AG08396 (cell line): Measurements from ENCODE around the gene NAPB.

ENCODE experiments used
- DNase-seq: peaks from one replicate; pipeline ENCODE4 v3.0.0; 2012; ENCODE audit warnings: low spot score, mixed read lengths

Gene NAPB

DNA sequence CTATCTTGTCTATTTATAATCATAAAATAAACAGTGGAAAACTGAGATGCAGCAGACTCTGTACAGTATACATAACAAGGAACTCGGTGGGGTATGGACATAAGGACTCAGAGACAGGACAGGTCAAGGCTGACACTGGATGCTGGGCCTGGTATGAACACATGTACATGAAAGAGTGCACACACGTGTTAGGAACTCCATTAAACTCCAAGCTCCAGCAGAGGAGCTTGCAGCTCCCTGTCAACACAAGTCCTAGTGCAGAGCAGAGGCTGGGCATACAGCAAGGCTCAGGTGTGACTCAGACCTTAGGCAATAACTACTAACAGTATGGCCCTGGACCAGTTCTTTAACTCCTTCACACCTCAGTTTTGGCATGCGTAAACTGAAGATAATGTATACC is 17.1 kb downstream of the NAPB start:
- DNase-seq = no peak

DNA sequence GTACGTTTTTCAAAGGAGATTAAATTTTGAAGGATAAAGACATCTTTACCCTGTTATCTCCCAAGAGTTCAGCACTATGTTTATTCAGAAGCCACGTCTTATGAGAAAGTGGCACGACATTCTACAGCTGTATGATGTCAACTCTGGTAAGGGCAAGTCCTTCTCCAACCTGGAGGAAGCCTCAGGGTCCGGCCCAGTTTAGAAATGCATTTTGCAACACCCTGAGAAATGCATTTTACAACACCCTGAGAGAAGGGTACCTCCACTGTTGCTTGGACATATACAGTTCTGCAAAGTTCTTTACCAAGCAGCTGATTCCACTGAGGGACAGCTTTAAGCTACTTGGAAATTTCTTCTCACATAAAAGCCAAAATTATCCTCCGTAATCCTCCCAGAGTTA is 17.5 kb downstream of the NAPB start:
- no peak for DNase-seq

DNA sequence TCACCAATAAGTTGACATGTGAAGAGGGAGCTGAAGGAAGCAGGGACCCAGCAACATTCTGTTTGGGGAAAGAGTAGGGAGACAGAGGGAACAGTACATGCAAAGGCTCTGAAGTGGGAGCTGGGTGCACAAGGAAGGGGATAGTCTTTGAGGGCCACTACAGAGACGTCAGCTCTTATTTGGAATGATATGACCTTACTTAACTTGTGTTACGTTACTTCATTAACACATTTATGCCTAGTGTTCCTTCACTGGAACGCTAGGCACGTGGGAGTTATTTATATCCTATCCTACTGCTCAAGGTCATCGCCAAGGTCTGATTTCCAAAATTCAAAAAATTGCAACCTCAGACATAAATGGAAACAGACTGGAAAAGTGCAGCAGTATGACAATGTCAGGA is 20.2 kb downstream of the NAPB start:
- DNase-seq = no peak

DNA sequence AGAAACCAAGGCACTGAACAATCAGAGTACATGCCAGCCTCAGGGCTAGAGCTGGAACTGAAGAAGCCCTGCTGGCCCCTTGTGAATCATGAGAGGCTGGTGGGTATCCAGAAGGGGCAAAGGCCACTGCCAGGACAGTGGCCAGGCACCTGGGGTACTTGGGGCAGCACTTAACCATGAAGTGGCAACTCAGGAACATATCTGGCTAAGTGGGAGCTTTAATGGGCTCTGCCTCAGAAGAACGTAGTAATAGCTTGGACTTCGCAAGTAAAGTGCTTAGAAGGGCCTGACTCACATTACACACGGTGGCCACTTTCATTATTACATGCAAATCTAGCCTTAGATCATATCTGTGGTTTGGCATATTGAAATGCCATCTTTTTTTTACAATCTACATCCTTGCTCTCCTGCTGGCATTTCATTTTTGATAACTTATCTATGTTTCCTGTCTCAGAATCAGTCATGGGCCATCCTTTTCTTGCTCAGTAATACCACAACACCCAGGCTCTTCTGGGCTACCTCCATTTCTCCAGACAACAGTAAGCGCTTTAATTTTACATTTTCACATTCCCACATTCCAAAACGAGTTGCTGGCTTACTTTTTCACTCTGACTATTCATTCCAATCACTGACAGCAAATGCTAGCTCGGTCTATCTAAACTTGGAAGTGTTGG is 21.6 kb downstream of the NAPB start:
- DNase-seq = no peak

DNA sequence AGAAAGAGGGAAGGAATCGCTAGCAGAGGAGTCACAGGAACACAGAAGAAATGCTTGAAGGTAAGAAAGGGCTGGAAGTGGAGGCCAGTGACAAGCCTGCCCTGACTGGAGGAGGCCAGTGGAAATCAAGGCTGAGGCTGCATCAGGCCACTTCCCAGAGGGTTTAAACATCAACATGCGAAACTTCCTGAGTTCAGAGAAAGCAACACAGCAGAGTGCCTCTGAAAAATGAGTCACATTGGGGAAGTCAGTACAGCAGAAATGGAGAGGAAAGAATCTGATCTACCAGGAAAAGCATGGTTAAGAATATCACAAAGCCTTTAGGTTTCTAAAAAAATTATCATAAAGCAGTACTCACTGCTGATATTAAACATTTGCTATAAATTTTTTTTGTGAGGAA is 23.3 kb downstream of the NAPB start:
- DNase-seq = peak; percentile 35

DNA sequence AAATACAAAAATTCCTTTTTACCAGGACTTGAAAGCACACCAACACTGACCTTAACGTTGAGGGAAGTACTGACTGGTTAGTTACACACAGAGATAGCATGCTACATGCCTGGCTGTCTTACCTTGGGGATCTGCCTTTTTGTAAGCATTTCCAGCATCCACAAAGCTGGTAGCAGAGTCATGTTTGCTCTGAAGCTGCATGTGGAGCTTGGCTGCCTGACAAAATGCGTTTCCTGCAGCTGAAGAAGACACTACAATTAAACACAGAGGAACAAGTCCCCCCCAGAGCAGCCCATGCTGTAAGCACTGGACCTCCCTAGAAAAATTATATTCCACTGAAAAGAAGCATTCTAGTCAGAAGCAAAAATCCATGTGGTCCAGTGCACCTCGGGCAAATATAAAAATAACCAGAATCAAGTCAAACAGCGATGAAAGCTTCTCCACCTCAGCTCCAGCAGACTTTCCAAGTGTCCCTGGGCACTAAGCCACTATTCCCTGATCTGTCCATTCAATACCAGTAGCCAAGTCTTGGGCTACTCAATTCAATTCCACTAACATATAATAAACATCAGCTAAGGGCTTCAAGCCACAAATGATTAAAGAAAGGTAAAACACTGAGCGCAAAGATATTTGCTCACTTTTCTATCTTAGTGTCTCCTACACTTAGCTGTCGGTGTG is 24.2 kb downstream of the NAPB start:
- no peak for DNase-seq

DNA sequence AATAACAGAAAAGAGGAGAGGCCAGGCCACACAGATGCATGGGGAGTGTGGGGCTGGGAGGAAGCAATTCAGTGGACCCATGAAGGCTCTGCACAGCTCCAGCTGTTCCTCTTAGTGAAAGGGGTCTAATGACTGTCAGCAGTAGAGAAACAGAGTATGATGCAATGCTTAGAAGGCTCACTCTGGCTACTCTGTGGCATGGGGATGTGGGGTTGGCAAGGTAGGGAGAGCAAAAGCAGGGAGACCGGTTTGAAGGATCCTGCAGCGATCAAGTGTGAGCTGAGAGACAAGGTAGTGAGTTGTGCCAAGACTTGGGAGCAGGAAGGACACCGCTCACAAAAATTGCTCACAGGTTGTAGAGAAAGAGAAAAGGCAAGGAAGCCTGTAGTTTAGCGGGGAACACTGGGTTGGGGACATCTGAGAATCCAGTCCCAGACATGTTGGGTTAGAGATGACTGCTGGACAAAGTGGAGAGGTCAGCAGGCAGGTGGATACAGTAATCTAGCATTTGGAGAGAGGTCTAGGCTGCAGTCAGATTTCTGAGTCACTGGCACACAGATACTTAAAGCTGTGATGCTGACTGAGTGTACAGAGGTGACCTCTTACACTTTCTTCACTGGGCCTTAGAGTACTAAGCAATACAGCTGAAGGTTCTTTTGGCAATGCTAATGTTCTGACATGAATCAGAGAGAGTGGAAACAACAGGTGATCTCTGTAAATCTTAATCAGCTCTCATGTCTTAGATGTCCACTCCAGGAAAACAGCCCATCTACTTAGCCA is 27.1 kb downstream of the NAPB start:
- no peak for DNase-seq

DNA sequence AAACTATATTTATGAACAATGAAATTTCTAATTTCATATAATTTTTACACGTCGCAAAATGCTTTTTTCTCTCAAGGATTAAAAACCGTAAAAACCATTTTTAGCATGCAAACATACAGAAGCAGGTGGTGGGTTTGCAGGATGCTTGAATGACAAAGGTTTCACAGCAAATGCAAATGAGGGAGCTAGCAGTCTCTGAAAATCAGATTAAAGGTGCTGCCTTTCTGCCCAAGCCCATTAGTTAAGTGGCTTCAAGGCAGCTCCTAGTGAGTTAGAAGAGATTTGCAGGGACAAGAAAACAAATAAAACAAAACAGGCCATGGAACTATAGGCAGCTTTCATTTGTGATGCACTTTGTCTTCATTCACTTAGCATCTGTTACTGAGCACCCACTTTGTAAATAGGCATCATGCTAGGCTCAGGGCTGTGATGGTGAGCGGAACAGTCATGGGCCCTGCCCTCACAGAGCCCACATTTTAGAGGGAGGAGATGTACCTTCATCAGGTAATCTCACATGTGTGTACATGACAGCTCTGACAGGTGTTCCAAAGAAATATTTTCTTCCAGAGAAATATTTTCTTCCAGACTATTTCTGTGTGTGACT is 29.5 kb downstream of the NAPB start:
- no peak for DNase-seq

DNA sequence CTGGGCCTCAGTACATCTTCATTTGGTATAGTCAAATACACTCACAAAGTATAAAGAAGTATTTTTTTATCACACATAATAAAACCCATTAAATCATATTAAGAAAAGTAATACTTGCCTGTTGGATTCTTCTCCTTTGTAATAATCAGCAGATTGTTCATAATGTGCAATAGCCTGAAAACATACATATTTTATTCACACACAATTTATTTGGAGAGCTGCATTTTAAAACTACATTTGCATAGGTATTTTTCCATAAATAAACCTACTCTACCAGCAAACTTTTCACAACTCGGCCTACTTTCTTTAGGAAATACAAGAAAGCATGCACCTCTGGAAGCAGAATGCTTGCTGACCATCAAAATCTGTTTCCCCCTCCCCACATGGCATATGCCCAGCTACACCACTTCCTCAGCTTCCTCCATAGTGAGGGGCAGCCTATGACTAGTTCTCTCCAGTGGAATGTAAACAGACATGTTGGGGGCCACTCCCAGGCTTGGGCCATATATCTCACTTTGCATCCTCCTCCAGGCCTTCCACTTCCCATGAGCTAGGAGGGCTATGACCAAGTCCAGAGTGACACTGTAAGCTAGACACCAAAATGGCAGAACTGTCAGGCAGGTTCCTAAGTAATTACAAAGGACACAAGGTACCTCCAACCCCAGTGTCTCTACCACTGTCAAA is 31.1 kb downstream of the NAPB start:
- no peak for DNase-seq

DNA sequence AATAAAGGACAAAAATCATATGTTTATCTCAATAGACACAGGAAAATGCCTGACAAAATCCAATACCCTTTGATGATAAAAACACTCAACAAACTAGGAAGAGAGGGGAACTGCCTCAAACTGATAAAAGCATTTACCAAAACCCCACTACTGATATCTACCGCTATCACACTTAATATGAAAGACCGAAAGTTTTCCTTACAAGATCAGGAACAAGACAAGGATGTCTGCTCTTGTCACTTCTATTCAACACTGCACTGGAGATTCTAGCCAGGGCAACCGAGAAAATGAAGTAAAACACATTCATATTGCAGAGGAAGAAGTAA is 34.2 kb downstream of the NAPB start:
- DNase-seq = no peak

DNA sequence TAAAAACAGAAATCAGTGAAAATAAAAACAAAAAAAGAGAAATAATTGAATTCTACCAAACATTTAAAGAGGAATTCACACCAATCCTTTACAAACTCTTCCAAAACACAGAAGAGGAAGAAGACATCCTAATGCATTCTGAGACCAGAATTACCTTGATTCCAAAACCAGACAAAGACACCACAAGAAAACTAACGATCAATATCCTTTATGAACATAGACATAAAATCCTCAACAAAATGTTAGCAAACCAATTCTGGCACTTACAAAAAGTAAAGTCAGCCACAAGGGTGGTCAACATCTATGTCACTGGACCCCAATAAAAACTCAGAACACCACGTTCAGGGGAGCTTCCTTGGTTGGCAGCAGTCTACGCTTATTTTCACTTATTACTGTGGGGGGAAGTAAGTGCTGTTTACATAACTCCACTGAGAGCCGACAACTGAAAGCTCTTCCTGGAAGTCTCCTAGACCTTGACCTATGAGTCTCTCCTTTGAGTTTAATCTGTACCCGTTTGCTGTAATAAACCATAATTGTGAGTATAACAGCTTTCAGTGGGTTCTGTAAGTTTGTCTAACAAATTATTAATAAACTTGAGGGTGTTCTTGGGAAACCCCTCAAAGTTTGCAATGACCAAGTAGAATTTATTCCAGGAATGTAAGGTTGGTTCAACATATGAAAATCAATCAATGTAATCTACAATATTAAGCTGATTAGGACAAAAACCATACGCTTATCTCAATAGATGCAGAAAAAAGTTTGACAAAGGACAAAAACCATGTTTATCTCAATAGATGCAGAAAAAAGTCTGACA is 34.8 kb downstream of the NAPB start:
- DNase-seq = no peak

DNA sequence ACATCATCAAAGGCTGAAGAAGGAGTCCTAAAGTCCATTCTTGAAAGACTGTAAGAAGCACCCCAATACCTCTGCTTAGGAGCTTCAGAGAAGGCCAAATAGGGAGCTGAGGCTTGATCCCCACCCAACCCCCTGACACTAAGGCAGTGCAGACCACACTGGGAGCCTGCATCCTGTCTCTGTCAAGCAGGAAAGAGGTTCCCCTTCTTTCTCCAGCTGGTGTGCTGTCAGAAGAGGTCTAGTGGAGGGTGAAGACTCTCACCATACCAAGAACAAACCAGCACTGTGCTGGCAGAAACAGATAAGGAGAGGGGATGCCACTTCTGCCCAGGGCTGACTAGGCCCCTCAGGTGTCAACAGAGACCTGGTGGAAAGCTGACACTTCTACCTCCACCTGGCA is 39.4 kb downstream of the NAPB start:
- no peak for DNase-seq

DNA sequence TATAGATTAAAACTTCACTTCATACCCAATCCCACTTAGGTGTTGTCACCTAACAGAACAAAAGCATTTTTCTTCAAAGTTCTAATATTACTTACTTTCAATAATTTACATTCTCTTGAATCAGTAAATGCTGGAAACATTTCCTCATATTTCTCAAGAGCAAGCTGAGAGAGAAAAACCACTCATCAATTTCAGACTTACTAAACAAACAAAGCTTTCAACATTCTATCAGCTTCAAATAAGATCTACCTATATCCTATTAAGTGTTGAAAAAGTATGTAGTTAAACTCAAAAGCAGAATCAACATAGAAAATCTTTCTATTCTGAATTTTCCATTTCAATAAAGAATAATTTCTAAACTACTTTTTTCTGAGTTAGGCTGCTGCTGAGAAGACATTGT is 41.5 kb downstream of the NAPB start:
- DNase-seq = no peak

DNA sequence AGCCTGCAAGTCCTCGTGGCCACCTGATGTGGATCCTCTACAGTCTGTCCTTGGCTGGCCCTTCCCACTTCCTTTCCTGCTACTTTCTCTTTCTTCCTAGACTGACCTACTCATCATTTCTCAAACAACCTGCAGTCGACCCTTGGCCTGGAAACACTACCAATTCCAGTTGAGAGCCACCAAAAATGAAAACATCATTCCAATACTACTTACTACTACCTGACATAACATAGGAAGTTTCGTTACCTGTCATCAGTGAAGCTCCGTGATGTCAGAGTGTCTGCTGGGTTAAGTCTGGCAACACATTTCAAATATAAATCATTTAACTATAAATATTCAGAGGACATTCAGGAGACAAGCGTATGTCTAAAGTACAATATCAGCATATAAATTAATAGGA is 45.5 kb downstream of the NAPB start:
- no peak for DNase-seq

DNA sequence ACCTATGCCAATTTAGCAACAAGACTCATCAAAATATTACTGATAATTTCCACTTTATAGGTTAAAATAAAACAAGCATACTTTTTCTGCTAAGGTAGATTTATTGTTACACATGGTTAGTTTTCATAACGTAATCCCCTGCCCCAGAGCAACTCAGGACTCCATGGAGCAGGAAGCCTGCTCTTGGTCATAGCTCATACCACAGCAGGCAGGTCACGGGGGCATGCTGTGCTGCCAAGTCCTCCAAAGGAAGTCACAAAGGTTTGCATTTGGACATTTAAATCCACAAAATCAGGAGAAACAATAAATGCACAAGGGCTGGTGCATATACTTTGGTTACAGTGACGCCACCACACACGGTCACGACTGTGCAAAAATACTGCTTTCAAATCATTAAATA is 46.8 kb downstream of the NAPB start:
- DNase-seq = no peak

DNA sequence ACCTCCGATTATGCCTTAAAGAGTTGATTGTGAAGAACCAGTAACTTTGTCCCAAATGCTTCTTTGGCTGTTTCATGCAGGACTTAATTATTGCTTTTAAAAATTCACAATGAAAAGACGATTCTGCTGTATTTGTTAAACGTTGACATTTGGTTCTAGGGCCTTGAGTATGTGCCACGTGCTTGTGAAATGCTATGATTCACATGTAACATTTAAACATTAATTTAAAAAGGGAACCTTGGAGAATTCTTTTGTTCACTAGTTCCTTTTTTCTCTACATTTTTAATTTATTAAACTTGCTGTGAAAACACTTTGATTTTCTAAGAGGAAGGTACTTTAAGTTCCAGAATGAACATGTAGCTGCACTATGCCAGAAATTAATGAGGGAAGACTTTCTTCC is 49.8 kb downstream of the NAPB start:
- DNase-seq = no peak

DNA sequence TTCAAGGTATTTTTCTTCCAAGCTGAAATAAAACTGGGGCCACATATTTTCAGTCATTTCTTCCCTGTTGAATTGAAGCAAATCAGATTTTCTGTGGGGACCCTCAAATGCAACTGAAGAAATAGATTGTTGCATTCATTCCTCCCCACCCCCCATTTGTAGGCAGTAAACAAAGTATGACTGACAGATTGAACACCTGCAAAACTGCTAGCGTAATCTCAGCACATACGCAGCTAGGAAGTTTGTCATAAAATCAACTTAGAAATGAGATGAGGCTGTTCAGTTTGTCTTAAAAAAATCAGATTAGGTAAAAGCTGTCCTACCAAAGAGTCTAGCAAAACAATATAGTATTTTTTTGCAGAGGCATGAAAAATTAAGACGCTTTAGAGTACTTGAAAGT is 50.4 kb downstream of the NAPB start:
- no peak for DNase-seq

DNA sequence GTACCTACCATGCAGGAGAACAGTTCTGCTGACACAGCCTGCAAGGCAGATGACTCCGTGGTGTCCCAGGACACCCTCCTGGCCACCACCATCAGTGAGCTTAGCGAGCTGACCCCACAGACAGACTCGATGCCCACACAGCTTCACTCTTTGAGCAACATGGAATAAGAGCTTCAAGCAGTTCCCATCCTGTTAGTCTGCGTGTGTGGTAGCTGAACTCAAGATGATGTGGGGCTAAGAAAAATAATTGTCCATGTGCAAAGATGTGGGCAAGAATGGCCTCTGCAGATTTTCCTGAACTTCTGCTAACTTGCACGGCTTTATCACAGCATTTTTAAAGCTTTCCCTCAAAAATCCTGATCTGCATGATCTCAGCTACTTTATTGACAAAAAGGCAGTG is 51.0 kb downstream of the NAPB start:
- DNase-seq = no peak

DNA sequence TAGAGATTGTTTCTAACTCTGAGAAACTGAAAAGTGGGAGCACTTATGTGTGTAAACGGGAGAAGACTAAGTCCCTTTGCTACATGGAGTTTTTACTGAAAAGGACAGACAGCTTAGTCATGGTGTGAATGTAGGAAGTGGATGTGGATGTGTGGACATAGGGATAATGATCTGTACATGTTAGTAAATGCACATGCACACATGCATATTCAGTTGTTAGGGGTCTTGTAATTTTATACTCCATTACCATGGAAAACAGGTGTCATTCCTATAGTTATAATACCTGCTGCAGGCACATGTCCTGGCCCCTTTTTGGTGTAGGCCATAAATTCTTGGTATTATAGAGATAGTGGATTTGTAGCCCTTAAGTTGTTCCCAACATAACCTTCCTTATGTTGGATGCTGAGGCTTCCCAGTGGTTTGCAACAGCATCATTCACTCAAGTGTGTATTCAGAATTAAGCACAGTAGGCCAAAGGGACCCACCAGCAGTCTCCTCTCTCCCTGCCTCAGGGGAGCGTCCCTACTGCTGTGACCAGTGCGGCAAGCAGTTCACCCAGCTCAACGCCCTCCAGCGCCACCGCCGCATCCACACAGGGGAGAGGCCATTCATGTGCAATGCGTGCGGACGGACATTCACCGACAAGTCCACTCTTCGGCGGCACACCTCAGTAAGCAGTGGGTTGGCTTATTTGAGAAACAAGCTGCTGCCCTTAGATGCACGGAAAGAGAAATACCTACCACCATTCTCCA is 52.0 kb downstream of the NAPB start:
- no peak for DNase-seq

DNA sequence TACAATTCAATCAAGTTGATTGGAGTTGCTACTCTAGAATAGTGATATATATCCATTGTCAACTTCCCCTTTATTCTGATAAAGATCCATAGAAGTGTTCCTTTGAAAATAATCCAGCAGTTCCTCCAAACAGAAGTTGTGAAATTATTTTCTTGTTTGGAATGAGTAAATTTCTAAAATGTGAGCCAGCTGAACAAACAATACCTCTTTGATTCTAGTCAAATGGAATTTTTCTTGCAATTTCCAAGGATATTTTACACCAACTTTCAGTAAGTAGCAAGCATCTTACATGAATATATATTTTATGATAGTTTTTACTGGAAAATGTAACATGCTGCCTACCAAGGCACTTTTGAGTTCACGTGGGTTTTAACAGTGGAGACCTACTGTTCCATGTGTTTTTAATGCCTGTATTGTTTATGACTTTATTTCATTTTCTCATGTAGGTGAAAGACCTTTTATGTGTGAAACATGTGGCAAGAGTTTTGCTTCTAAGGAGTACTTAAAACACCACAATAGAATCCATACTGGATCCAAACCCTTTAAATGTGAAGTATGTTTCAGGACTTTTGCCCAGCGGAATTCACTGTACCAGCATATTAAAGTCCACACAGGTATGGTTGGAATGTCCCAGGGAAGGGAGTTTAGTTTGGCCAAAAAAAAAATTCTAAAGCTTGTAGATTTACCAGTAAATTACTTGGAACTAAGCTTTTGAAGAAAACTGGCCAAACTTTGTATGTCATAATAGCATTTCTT is 52.8 kb downstream of the NAPB start:
- no peak for DNase-seq
